Psoas muscle (tissue), 8 donors: ENCODE data around the gene SP1. TPM values are rescaled to one million over a fixed set of nuclear protein-coding genes. Genes with fewer than 3 reads are reported as not detected.
"Not testable (repeated sequence)": the region's sequence is repeated elsewhere in the genome, so short reads cannot be mapped to it uniquely, and the experiment has no call there.

ENCODE experiments used
- ATAC-seq, 4 donors: fragments of 200-7000 bp; cut with Tn5 transposase; one replicate each; pipeline ENCODE4 v1.9.1; 2020; ENCODE audit warnings: moderate library complexity in 3 of 4, mild to moderate bottlenecking in 2 of 4
- DNase-seq, 2 donors: peaks; one replicate each; pipeline ENCODE4 v3.0.0-alpha.2; 2020
- H3K27ac ChIP-seq: fragments of 200-600 bp; one replicate; pipeline ENCODE4 v1.8.0; 2022
- H3K27me3 ChIP-seq, 3 donors: fragments of 200-600 bp in 1 of 3; one replicate each; pipeline versions ENCODE4 v1.6.1 to v1.8.0; 2013 to 2022; ENCODE audit warnings: low read length in 2 of 3, mild to moderate bottlenecking in 2 of 3, moderate library complexity in 1 of 3; ENCODE audit not compliant: insufficient read depth in 3 of 3
- H3K36me3 ChIP-seq, 2 donors: fragments of 200-600 bp in 1 of 2; one replicate each; pipeline versions ENCODE4 v1.6.1 to v1.8.0; 2013 to 2022; ENCODE audit warnings: low read depth in 1 of 2, mild to moderate bottlenecking in 1 of 2, moderate library complexity in 1 of 2; ENCODE audit not compliant: insufficient read depth in 1 of 2
- H3K4me1 ChIP-seq: fragments of 200-600 bp; one replicate; pipeline ENCODE4 v1.8.0; 2022
- H3K4me3 ChIP-seq: fragments of 200-600 bp; one replicate; pipeline ENCODE4 v1.8.0; 2022; ENCODE audit warnings: mild to moderate bottlenecking
- H3K9me3 ChIP-seq: fragments of 200-600 bp; one replicate; pipeline ENCODE4 v1.8.0; 2022
- CTCF ChIP-seq: fragments of 200-600 bp; IDR thresholded peaks from one replicate; pipeline ENCODE4 v1.8.0; 2022; ENCODE audit warnings: antibody characterized with exemption
- WGBS, 3 donors: extraction: QIAGEN DNeasy Blood & Tissue Kit; methylation state at CpG; one replicate each; pipeline versions ENCODE4 v1.1.6 to v1.1.7; 2013; 5-methylcytosine and 5-hydroxymethylcytosine counted together
- intact Hi-C, 2 donors: fragments of 100-400 bp; cut with DNase I; formaldehyde crosslinking; loops; one replicate each; pipeline versions ENCODE4 v1.11.0 to v1.14.2; 2022
- polyA plus RNA-seq, 3 donors: library from polyadenylated mRNA; stranded (reverse); fragments of 200-250 nt; gene quantifications; one replicate each; pipeline ENCODE4 v1.2.3, GENCODE V29; 2013
- total RNA-seq, 4 donors: library from RNA; stranded (reverse); fragmentation: NEBNext Ultra II Directional in 2 of 4; extraction: Animal tissue kit (Norgen Biotek cat#: 25700) in 2 of 4; gene quantifications; one replicate each; pipeline versions ENCODE4 v1.2.1 to v1.2.4, GENCODE V29; 2021 to 2023
- donor health status: healthy with polysubstance abuse.
- donor health status: DM: no; HTN: no; CAD: no; lungs with moderate emphysema.
- donor health status: Bipolar disorder and iron deficiency.
- donor health status: healthy.
- donor health status: DM: yes; HTN: yes; CAD: no.
- donor health status: DM: no; HTN: no; CAD: no.
- donor health status: DM: no; HTN: no; CAD: no.
- donor health status: DM: yes; HTN: yes; CAD: no.

Gene SP1
- total and polyA plus RNA-seq, 7 donors = 10.2 to 48.0 (median 39.0) TPM

- peak; percentile 96 to 99 (median 98) for ATAC-seq
- DNase-seq = peak; percentile 74 to 81
- Histone ChIP-seq H3K27ac (no peak overlapping the region), H3K36me3 (no peaks in the 10 kb centered on the region), H3K9me3 (no peaks in the 10 kb centered on the region), H3K4me3 (no peak overlapping the region), H3K4me1 (no peaks in the 10 kb centered on the region), H3K27me3 (no peaks in the 10 kb centered on the region)
- intact Hi-C loops = loop anchor here (1.0 to 5.0 kb wide), 4 partner anchors 68 to 156 kb away; partner anchors contain the start of gene NPFF (in 1 of the 2)
- peak; percentile 92 for TF ChIP-seq CTCF
- 59 to 65% (median 63%) methylated on average over 21 of the region's 21 CpGs for WGBS, 3 donors
These were observed 27.4 kb upstream of the SP1 start for GRCh38 chr12:53352331-53353256.

GRCh38 chr12:53353257-53353655 is 26.7 kb upstream of the SP1 start:
- H3K4me3 ChIP-seq = no peak overlapping the region
- WGBS, 3 donors = 92 to 94% (median 93%) methylated on average over 5 of the region's 5 CpGs

GRCh38 chr12:53355121-53355520 is 24.9 kb upstream of the SP1 start:
- TF ChIP-seq CTCF = no peak
- Histone ChIP-seq H3K27ac (no peak overlapping the region), H3K4me1 (no peaks in the 10 kb centered on the region), H3K36me3 (no peaks in the 10 kb centered on the region), H3K9me3 (no peaks in the 10 kb centered on the region), H3K4me3 (no peak overlapping the region), H3K27me3 (no peaks in the 10 kb centered on the region)
- intact Hi-C loops = no loop called here
- WGBS, 3 donors = 55 to 62% (median 59%) methylated on average over 3 of the region's 3 CpGs
- DNase-seq = peak in 1 of 2 donors; percentile 26
- no peak for ATAC-seq

More at GRCh38 chr12:53353257-53353655, 26.7 kb upstream of the SP1 start:
- no peak for TF ChIP-seq CTCF
- no peaks in the 10 kb centered on the region for H3K27me3 ChIP-seq
- H3K36me3 ChIP-seq = no peaks in the 10 kb centered on the region
- H3K4me1 ChIP-seq = no peaks in the 10 kb centered on the region
- DNase-seq (no peak), ATAC-seq (no peak)
- H3K9me3 ChIP-seq = no peaks in the 10 kb centered on the region
- intact Hi-C loops = loop anchor here (2.0 to 5.0 kb wide), 3 partner anchors 68 to 156 kb away; partner anchors contain the start of gene NPFF (in 1 of the 2)
- H3K27ac ChIP-seq = no peak overlapping the region

- intact Hi-C loops = no loop called here
- no peak for TF ChIP-seq CTCF
- Histone ChIP-seq H3K4me3 (no peak overlapping the region), H3K9me3 (no peaks in the 10 kb centered on the region), H3K4me1 (no peaks in the 10 kb centered on the region), H3K27ac (no peak overlapping the region), H3K36me3 (no peaks in the 10 kb centered on the region), H3K27me3 (no peaks in the 10 kb centered on the region)
- DNase-seq (peak in 1 of 2 donors; percentile 5), ATAC-seq (no peak)
- 85 to 88% (median 86%) methylated on average over 5 of the region's 5 CpGs for whole genome bisulfite sequencing, 3 donors
These were observed 21.0 kb upstream of the SP1 start for GRCh38 chr12:53358836-53359419.

- DNase-seq, H3K27ac ChIP-seq, H3K4me3 ChIP-seq, ATAC-seq, H3K4me1 ChIP-seq, H3K27me3 ChIP-seq, intact Hi-C loops, H3K36me3 ChIP-seq, H3K9me3 ChIP-seq: not testable (repeated sequence)
- WGBS, 3 donors = 93 to 96% (median 96%) methylated on average over 10 of the region's 10 CpGs
These were observed 18.3 kb upstream of the SP1 start for GRCh38 chr12:53361638-53362037.
